Glomerular visceral epithelial cell (primary cell): ENCODE measurements around the gene USP32.
"Not testable (repeated sequence)": the region's sequence is repeated elsewhere in the genome, so short reads cannot be mapped to it uniquely, and the experiment has no call there.

ENCODE experiments used
- DNase-seq: peaks from one replicate; pipeline ENCODE4 v3.0.0-alpha.2; 2016; ENCODE audit errors: extremely low spot score

USP32 gene

GRCh38 chr17:60410001-60410400, 18.1 kb upstream of the USP32 start:
- DNase-seq: no peak

- no peak for DNase-seq
Observed at GRCh38 chr17:60406887-60407286, 15.0 kb upstream of the USP32 start.

GRCh38 chr17:60403962-60404361, 12.0 kb upstream of the USP32 start:
- no peak for DNase-seq

GRCh38 chr17:60403523-60403810, 11.5 kb upstream of the USP32 start:
- no peak for DNase-seq

GRCh38 chr17:60401819-60402218, 9.9 kb upstream of the USP32 start:
- DNase-seq: no peak

- DNase-seq: no peak
Observed at GRCh38 chr17:60398227-60398959, 6.5 kb upstream of the USP32 start.

DNA sequence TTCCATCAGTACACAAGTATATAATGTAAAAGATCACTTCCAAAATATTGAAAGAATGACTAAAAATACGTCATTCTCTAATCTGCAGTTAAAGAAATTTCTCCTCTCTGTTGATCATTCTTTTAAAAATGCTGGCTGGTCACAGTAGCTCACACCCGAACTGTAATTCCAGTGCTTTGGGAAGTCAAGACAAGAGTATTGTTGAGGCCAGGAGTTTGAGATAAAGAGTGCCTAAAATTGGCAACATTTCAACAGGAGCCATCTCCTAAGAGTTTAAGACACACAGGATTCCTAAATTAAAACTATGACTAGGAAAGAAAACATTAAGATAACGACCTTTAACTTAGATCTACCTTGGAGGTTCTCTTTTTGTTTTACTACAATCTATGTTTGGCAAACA, 4.5 kb upstream of the USP32 start:
- DNase-seq: no peak

DNA sequence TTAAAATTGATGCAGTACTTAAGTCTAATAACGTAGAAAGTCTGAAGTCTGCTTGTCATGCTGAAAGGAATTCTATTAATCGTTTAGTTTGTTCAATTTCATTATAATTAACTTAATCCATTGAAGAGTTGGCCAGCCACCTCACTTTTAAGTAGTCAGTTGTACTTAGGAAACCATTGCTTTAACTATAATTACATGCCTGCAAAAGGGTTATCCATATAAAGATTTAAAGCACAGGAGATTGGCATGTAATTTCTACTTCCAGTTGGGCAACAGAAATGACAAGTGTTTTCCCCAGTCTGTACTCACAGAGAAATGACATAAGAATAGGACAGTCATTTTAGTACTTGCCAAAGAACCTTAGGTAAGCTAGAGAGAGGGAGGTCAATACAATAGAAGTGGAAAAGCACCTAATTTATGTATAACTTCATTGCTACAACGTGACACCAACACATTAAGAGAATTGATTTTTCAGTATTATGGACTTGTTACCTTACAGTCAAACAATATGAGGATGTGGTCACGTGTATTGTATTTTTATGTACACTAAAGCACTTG, 3.7 kb upstream of the USP32 start:
- DNase-seq: no peak

- DNase-seq: peak; percentile 18
Observed at GRCh38 chr17:60393840-60394723, 2.1 kb upstream of the USP32 start.

- DNase-seq: peak; percentile 65
Observed at GRCh38 chr17:60392845-60393702, 1.1 kb upstream of the USP32 start.

GRCh38 chr17:60391471-60392041, 377 bp downstream of the USP32 start:
- DNase-seq: no peak

GRCh38 chr17:60390925-60391470, 935 bp downstream of the USP32 start:
- peak; percentile 47 for DNase-seq

GRCh38 chr17:60390186-60390585, 1.7 kb downstream of the USP32 start:
- DNase-seq: peak; percentile 31

- DNase-seq: no peak
Observed at GRCh38 chr17:60388742-60389141, 3.2 kb downstream of the USP32 start.

- no peak for DNase-seq
Observed at GRCh38 chr17:60387666-60388065, 4.3 kb downstream of the USP32 start.

DNA sequence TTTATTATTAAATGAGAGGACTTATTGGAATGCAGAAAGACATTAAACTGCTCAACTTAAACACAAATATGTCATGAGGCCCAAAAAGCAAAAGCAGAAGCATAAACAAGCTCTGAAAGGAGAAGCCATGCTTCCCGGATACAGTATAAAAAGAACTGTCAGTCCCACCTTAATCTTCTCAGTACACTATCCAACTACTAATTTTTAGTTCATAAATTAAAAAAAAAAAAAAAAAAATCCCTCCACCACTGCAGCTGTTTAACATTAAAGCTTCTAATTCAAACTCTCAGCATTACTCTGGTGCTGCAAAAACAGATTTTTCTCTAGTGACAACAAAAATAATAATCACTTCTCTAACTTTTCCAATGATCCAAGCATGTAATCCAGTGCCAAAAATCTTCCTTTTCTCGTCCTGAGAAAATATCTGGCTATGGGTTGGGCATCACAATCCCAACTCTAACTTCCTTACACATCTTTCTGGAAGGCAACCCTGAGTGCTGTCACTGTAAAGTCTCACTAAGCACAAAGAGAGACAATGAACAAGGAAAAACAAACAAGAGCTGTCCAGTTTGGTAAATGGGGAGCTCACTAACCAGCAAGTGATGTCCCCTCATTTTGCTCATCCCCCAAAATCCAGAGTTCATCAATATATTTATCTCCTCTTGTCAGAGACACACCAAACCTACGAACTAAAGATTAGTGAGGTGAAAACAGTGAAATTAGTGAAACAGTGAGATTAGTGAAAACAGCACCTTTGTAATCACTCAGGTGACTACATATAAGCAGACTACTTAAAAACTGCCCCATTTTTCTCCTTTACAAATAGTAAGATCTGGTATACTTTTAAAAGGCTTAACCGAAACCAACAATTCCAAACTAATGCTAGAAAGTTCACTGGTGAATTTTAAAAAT, 5.5 kb downstream of the USP32 start:
- DNase-seq: no peak

DNA sequence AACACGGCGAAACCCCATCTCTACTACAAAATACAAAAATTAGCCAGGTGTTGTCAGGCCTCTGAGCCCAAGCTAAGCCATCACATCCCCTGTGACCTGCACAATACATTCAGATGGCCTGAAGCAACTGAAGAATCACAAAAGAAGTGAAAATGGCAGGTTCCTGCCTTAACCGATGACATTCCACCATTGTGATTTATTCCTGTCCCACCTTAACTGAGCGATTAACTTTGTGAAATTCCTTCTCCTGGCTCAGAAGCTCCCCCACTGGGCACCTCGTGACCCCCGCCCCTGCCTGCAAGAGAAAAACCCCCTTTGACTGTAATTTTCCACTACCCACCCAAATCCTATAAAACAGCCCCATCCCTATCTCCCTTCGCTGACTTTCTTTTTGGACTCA, 7.0 kb downstream of the USP32 start:
- DNase-seq: not testable (repeated sequence)

DNA sequence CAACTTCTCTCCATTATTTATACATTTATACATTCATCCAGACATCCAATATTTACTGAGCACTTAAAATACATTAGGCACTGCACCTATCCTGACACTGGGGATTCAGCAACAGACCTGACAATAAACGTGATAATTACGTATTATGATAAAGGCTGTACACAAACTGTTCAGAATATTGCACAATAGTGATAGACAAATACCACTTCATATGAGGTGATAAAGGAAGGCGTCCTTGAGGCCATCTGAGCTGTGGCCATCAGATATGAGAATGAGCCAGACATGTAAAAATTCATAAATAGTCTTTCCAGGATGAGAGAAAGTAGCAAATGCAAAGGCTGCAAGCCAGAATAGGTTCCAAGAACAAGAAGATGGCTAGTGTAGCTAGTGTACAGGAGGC, 8.6 kb downstream of the USP32 start:
- no peak for DNase-seq

DNA sequence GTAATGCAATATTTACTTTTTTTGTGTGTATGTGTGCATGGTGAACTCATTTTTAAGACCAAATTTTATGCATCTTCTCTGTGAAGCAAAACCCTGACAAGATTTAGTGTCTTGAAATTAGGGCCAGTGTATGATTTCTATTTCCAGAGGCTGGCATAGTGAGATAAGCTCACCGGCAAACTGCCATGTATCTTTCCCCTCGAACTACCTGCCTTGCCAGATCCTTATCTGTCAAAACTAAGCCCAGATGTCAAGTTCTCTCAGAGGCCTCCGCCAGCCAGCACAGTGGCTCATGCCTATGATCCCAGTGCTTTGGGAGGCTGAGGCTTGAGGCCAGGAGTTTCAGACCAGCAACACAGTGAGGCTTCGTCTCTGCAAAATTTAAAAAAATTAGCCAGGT, 10.0 kb downstream of the USP32 start:
- DNase-seq: no peak

DNA sequence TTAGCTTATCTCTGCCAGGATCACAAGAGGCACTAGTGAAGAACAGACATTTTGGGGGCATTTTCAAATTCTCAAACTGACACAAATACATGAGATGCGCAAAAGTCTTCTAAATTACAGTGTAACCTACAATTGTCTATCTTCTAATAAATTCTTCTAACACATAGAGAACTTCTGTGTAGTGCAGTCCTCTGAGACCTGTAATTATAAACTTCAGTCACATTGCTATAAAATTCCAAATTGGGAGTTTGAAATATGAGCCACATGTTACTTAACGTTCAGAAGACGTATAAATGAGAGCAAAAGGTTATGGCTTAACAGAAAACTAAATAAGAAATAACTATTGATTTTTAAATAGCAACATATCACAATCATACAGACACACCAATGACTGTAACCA, 12.5 kb downstream of the USP32 start:
- not testable (repeated sequence) for DNase-seq
